ENCODE results near the gene NSG1.
"Not testable (repeated sequence)": the region's sequence is repeated elsewhere in the genome, so short reads cannot be mapped to it uniquely, and the experiment has no call there.

NSG1 gene

DNA sequence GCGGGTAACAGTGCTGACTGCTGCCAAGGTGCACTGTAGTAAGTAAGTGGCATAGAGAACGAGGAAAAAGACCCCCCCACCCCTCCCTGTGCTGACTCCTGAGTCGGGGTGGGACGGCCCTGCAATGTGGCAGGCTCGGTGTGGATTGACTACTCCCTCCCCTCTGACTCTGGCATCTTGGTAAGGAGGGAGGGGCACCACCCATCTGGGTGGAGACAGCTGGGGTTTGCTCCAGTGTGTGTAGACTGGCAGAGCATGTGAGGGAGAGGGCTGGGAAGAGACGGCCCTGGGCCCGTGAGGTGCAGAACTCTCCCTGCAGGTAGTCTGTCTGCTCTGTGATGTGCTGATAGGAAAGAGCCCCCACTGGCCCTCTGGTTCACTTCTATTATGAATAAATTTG lies 31.0 kb downstream of the NSG1 start:
- no peak for DNase-seq

GRCh38 chr4:4418676-4419390 lies 31.9 kb downstream of the NSG1 start:
- DNase-seq = no peak

GRCh38 chr4:4419896-4420295 lies 33.0 kb downstream of the NSG1 start:
- no peak for DNase-seq

GRCh38 chr4:4420421-4420820 lies 33.5 kb downstream of the NSG1 start:
- DNase-seq = no peak

- no peak for DNase-seq
Observed at GRCh38 chr4:4421356-4421755, 34.5 kb downstream of the NSG1 start.

DNA sequence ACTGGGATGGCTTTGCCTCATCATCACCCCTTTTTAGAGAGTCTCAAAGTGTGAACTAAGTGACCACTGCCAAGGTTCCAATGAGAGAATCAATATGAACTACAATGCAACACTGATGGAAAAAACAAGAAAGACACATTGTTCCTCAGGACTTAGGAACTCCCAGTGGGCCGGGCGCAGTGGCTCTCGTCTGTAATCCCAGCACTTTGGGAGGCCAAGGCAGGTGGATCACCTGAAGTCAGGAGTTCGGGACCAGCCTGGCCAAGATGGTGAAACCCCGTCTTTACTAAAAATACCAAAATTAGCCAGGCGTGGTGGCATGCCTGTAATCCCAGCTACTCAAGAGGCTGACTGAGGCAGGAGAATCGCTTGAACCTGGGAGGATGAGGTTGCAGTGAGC lies 35.2 kb downstream of the NSG1 start:
- not testable (repeated sequence) for DNase-seq

GRCh38 chr4:4422856-4423499 lies 36.1 kb downstream of the NSG1 start:
- DNase-seq = no peak

DNA sequence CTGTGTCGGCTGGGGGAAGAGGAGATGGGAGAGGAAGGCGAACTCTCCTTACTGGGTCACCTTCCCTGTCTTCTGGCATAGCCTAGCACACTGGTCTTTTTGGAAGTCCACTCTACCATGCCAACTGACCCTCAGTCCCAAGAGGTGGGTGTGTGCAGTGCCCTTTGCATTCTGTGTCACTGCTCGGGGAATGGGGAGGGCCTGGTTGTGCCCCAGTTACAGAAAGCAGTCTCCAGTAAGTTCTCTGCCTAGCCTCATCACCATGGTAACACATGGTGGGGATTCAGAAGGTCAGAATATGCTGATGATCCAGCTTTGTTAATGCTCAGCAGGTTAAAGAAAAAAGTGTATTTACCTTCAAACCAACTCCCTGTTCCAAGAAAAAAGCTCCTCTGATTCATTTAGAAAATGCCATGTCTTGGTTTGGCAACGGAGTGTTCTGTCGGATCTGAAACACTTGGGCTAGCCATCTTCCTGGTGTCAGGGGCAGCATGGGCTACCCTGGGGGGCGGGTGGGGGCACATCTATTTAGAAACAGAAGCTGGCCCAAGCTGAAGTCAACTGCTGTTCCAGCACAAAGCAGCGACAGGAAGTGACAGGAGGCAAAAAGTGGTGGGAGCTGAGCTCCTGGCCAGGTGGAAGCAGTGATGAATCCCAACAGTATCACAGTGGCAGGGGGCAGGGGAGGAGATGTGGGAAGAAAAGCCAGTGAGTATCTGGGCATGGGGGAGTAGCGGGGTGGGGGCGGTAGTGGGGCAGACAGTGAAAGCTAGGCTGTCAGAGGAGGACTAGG lies 37.0 kb downstream of the NSG1 start:
- no peak for DNase-seq

DNA sequence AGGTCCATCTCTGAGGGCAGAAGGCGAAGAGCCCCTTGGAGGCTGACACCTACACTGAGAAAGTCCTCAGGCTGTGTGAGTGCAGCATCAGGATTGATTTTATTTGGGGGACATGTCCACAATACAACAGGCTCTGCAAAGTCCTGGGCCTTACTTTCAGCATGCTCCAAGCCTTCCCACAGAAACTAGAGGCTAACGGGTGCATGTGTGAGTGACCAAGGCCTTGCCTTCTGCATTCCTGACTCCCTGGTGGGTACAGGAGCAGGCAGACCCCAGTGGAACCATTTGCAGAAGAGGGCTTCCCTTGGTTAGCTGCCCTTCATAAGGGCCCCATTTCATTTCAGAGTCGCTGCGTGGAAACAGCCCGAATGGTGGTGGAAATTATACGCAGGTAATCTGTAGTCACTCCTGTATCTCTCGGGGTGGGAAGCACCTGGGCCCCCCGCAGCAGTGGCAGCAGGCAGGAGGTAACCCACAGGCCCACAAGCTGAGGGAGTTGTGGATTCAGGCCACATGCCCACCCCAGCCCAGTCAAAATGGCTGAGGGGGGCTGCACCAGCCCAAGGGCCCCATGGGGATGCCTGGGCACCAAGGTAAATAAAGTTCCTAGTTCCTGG lies 37.7 kb downstream of the NSG1 start:
- no peak for DNase-seq

GRCh38 chr4:4425119-4425690 lies 38.3 kb downstream of the NSG1 start:
- no peak for DNase-seq

GRCh38 chr4:4425696-4426095 lies 38.8 kb downstream of the NSG1 start:
- no peak for DNase-seq

- no peak for DNase-seq
Observed at GRCh38 chr4:4426511-4427120, 39.7 kb downstream of the NSG1 start.

DNA sequence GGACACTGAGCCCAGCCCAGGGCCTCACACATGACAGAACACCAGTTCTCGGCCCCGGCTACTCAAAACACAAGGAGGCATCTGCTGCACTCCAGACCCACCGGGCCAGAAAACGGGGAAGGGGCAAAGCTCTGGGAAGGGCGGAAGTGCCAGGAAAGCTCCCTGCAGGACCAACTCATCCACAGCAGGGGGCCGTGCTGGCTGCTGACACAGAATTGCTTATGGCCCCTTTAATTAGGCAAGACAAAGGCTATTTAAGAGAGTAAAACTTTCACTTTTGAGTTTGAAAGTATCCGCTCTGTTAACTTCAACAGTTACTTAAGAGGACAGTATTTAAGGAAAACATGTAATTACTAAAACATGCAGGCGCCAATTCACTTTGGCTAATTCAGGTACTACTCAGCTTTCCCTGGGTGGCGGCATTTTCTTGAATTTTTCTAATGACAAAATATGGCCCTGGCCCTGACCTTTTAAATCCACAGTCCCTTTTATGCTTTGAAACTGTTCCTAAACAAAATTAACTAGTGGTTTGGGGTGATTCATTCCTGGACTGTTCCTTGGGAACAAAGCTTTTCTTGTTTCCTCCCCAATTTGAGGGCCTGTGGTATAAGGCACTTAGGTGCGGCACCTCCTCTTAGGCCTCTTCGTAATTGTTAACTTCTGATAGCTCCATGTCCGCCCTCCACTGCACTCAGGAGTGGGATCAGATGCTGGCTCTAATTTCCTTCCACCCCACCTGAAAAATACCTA lies 40.4 kb downstream of the NSG1 start:
- peak; percentile 14 for DNase-seq

DNA sequence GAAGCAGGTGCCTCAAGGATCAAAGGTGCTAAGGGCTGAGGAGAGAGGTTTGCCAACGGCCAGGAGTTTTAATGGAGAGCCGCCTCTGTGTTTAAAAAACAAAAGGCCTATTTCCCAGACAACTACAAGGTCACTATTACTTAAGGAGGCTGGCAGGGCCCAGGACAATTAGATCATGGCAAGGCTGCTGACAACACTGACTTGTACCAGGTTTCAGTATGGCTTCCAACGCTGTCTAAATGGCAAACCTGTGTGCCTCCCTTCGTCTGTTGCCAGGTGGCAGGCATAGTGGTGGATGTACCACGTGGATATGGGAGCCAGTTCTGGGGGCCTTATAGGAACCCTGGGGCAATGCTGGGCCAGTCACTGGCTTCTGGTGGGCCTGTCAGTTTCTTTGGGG lies 41.0 kb downstream of the NSG1 start:
- DNase-seq = peak; percentile 20

- no peak for DNase-seq
Observed at GRCh38 chr4:4428966-4429875, 42.3 kb downstream of the NSG1 start.

DNA sequence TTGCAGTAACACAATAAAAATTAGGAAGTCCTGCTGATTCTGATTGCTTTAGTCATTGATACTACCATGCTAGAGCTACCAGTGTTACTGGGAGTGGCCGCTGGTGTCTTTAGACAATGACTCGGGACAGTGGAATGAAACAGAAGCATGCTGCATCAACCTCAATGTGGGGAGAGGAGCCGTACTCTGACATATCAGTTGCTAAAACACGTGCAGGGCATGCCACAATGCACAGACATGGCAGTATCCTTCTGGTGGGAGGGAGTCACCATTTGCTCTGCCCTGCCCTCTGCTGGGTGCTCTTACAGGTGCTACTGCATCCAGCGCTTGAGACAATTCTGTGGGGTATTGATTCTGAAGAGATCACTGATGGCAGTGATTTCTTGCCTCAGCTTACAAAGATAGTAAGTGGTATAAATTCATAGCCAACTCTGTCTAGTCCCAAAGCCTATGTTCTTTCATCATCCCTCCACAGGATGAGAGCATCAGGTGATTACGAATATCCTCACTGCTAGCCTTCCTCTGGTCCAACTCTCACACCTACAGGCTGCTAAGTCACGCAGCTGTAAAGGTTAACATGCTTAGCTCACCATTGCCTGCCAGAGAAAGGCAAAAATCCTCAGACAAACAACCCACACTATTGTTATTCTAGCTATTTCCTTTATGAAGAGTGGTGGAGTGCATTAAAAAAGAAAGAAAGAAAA lies 43.7 kb downstream of the NSG1 start:
- DNase-seq = peak; percentile 0

DNA sequence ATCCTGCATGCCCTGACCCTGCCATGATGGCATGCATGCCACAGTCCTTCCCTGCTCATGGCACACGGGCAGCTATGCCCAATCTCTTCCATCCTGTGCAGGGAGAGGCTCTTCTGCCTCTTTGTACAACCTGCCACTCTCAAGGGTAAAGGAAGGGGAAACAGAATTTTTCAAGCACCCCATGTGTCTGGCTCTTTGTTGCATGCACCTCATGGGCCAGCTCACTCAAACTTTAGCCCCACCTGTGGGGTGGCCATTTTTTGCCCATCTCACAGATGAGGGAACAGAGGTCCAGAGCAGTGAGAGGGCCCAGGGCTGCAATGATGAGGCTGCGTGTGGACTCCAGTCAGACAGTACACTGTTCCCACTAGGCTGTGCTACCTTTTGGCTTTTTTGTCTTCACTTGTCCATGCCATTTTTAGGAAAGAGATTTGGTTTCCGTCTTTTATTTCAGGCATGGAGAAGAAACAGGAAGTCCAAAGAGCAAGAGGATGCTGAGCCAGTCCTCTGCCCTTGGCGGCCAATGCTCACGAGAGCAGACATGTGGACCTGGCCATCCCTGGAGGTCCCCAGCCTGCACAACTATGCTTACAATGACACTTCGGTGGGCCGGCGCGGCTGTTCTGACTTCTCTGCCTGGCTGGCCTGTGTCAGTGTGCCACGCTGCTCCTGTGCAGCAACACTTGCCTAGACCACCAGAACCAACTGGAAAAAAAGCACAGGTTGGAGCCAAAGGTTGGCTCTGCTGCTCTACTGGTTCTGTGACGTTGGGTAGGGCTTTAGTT lies 45.6 kb downstream of the NSG1 start:
- no peak for DNase-seq

DNA sequence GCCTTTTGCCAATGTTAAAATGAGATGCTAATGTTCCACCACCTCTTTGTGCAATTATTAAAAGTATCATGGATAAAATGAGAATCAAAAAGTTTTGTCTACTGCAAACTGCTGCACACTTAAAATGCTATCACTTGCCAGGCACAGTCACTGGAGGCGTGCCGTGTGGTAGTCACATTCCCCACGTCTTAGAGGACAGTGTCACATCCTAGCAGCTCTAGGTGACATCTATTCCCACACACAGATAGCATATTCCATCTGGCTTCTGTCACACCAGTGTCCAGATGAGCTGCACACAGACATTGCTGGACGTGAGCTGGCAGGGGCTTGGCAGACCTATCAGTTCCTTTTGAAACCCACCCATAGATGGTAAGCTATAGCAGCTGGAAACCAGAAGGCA lies 47.0 kb downstream of the NSG1 start:
- DNase-seq = no peak

DNA sequence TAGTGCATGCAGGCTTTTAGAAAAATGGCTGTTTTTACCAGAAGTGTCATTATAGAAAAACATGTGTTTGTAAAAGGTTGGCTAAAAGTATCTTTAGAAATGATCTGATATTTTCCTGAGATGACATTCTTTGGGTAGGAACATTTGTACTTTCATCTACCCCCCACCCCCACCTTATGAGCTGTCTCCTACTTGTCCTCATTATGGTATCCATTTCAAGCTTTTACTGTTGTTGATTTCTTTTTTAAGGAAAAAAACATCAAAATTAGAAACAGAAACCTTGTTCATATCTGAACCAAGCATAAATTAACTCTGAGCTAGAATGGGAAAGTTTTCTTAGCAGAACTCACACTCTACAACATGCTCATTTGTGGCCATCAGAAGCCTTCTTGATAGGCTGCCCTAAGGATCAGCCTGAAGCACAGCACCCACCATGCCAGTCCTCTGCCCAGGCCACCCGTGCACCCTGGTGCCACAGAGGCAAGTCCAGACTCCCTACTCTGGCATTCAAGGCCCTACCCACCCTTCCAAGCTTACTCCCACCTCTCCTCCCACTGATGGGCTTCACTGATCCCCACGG lies 49.4 kb downstream of the NSG1 start:
- no peak for DNase-seq

Measured in DMS79 treated with DMSO at 0.1 percent for 48 hours (cell line).